ENCODE results near the gene JAM3.

- no peak for TF ChIP-seq CTCF (IDR thresholded peaks at IDR 0.05)
- TF ChIP-seq EP300 (IDR thresholded peaks at IDR 0.05), result no peak
Observed at GRCh38 chr11:134119094-134119493, 50.2 kb downstream of the JAM3 start.
